ENCODE measurements around the gene SHISA7. TPM values are rescaled to one million over a fixed set of nuclear protein-coding genes. Genes with fewer than 3 reads are reported as not detected.

SHISA7 gene
- total and polyA plus RNA-seq, 2 of the 4 experiments (the other 2 are of a cell fraction) = not detected

DNA sequence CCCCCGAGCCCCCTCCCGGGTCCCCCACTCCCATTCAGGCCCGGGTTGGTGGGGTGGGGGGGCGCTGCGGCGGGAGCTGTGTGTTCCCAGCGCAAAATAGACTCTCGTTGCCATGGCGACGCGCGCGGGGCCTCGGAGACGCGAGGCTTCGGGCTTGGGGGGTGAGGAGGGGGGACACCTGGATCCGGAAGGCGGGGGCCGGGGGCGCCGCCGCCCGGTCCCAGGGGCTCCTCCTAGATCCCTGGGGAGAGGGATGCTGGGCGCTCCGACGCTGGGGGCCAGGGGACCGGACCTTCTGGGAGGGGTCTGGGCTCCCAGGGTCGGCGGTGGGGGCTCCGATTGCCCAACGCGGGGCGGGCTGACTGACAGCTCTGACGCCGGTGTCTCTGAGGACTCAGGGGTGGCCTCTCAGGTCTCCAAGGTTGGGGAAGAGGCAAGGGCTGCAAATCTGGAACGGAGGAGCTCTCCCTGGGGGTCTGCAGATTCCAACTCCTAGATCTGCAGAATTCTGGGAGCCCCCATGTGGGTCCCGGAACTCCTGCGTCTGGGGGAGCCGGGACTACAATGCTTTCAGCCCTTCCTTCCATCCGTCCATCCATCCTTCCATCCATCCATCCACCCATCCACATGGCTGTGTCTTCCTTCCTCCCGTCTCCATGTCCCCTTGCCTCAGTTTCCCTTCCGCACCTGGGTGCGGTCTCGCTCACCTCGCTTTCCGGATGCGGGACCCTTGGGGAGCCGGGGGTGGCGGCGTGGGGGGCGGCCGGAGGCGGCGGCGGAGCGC is 9.1 kb upstream of the SHISA7 start:
- TF ChIP-seq RCOR1 (IDR thresholded peaks at IDR 0.05; ENCODE audit: insufficient replicate concordance, low read length) (no peak), CEBPB (IDR thresholded peaks at IDR 0.05; ENCODE audit: low read depth, low read length) (0 out of 2 replicates have a peak, but pooled peaks have one; percentile 4)
- Histone ChIP-seq H3K18ac (ENCODE audit: low read depth, low read length) (no peak overlapping the region), H3K4me2 (ENCODE audit: low read depth, low read length) (peak overlapping the region; percentile 77), H3K79me1 (ENCODE audit: low read depth in 1 of 2, low read length in 2 of 2) (peaks cover 0 to 4% of the 10 kb centered on the region in 2 experiments; a peak in 1 of 4 replicates), H2AK5ac (ENCODE audit: low read depth, low read length) (no peak overlapping the region), H3K23ac (ENCODE audit: low read depth, low read length) (peak overlapping the region; percentile 49; the same call in 1 of the 2 replicates), H2AK9ac (replicated peaks; ENCODE audit: low read depth, low read length, poor library complexity) (no peak overlapping the region), H4K91ac (ENCODE audit: insufficient read depth, low read depth, low read length) (no peak overlapping the region), H2BK15ac (ENCODE audit: low read depth, low read length) (no peak overlapping the region), H3K4ac (ENCODE audit: low read depth, low read length) (no peak overlapping the region), H3K36me3 (ENCODE audit: control insufficient read depth, insufficient read depth, low read length) (no peaks in the 10 kb centered on the region; the same call in 1 of the 2 replicates), H4K20me1 (ENCODE audit: insufficient read depth, low read length) (peaks cover 32% of the 10 kb centered on the region), H3K56ac (ENCODE audit: extremely low read depth, insufficient read depth, low read length) (no peak overlapping the region), H3K27me3 (ENCODE audit: control insufficient read depth, insufficient read depth, low read length) (peaks cover 29% of the 10 kb centered on the region), H2BK5ac (ENCODE audit: low read depth, low read length, poor library complexity, severe bottlenecking) (no peak overlapping the region), H3K27ac (ENCODE audit: insufficient read depth, low read length) (no peak overlapping the region), H3K4me3 (ENCODE audit: insufficient read depth, low read depth, low read length) (peak overlapping the region; percentile 31; the same call in 1 of the 2 replicates), H2BK20ac (ENCODE audit: low read depth, low read length) (no peak overlapping the region), H3K9ac (ENCODE audit: low read depth, low read length) (no peak overlapping the region), H2BK120ac (ENCODE audit: low read depth, low read length) (no peak overlapping the region), H4K8ac (ENCODE audit: low read depth in 2 of 2, low read length in 2 of 2) (no peak overlapping the region), H3K4me1 (ENCODE audit: control insufficient read depth, insufficient read depth, low read length) (peaks cover 2% of the 10 kb centered on the region; the same call in 1 of the 2 replicates), H4K5ac (ENCODE audit: low read depth, low read length) (no peak overlapping the region), H3K9me1 (ENCODE audit: insufficient read depth, low read length) (peaks cover 2% of the 10 kb centered on the region; the same call in 1 of the 2 replicates), H3K9me3 (ENCODE audit: control insufficient read depth, insufficient read depth, low read length) (no peaks in the 10 kb centered on the region), H2AFZ (replicated peaks; ENCODE audit: low read length, poor library complexity) (peak overlapping the region; percentile 56), H3K14ac (replicated peaks; ENCODE audit: low read depth, low read length) (no peak overlapping the region)
- no peak for DNase-seq
- intact Hi-C loops (cut with micrococcal nuclease) = loop anchor here (2.0 kb wide), 1 partner anchor 311 kb away; no protein-coding TSS in a partner anchor
- no TSS peak for BruUV-seq (replicated peaks)
- in situ Hi-C loops (cut with MboI; ENCODE audit: low sequenced_read_pairs) = no loop called here
- dilution Hi-C loops (cut with HindIII; ENCODE audit: low sequenced_read_pairs, unreplicated experiment) = no loop called here
- ATAC-seq (ENCODE audit: low read depth) = no peak
- ChIA-PET POLR2A (ENCODE audit: unreplicated experiment) (no interaction called here), CTCF (no interaction called here)
- WGBS, 2 experiments (ENCODE audit: extremely low coverage in 2 of 2, insufficient read length in 1 of 2) = 3% methylated on average over 27 of the region's 57 CpGs; no CpG with 5 or more reads in 1 of the 2 experiments

Data from IMR-90 (cell line).